Right ventricle myocardium superior (tissue), 1 donor: ENCODE measurements around the gene GCM1. TPM values are rescaled to one million over a fixed set of nuclear protein-coding genes. Genes with fewer than 3 reads are reported as not detected.

Source experiments
- ATAC-seq: fragments of 200-7000 bp; cut with Tn5 transposase; one replicate; pipeline ENCODE4 v1.9.1; 2020; ENCODE audit warnings: mild to moderate bottlenecking; ENCODE audit not compliant: poor library complexity
- DNase-seq: peaks from one replicate; pipeline ENCODE4 v3.0.0-alpha.2; 2020
- intact Hi-C: fragments of 100-400 bp; cut with DNase I; formaldehyde crosslinking; loops from one replicate; pipeline ENCODE4 v1.11.2; 2022
- total RNA-seq: library from RNA; stranded (reverse); fragmentation: NEBNext Ultra II Directional; extraction: Animal tissue kit (Norgen Biotek cat#: 25700); gene quantifications from one replicate; pipeline ENCODE4 v1.2.1, GENCODE V29; 2021
- donor health status: DM: no; HTN: yes; CAD: no; lungs with severe emphysema.

GCM1 gene
- total RNA-seq, 1 donor from 2014 or later = not detected

DNA sequence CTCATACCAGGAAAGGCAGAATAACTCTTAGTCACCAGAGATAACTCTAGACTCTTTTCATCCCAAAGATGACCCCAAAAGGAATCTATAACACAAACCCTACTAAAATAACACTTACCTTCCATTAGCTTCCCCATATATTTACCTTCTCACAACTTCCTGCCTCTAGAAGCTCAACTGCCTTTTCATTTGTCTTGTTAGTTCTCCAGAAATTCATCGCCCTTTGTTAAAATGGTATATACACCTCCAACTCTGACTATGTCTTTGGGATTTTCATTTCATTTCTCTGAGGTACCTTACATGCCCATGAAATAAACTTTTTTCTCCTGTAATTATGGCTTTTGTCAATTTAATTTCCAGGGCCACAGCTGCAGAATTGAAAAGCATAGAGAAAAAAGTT is 33.5 kb downstream of the GCM1 start:
- ATAC-seq (no peak), DNase-seq (no peak)
- intact Hi-C loops = no loop called here

DNA sequence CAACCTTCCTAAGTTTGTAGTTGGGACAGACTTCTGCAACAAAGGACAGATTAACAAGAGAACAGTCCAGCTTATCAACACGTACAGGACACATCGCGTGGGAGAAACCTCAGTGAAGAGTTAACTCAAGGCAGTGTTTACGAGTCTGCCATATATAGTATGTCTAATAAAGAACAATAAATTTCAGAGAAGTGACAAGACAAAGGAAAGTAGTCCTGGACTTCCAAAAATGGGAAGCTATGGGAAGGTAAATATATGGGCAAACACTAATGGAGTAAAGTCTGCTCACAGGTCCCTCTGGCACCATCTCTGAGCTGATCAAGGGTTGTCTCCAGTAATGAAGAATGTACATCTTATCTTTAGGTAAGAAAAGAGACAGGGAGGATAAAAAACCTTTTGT is 34.9 kb downstream of the GCM1 start:
- ATAC-seq = no peak
- intact Hi-C loops = no loop called here
- no peak for DNase-seq

DNA sequence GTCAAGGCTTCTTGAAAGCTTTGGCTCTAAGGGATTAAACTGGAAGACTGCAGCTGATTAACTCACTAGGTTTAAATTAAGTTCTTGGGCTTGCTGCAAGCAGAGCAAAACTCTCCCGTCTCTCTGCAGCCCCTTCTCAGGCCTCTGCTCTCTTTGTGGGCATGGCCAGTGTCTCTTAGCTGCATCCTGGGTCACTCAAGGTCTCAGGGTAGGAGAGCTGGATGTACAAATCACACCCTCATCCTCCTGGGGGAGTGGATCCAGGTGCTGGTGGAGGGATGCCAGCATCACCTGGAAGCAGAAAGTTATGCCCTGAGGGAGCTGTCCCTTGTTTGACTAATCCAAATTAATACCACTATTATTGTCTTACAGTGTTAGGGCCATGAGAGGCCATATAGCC is 35.8 kb downstream of the GCM1 start:
- no peak for DNase-seq
- intact Hi-C loops = no loop called here
- ATAC-seq = no peak

DNA sequence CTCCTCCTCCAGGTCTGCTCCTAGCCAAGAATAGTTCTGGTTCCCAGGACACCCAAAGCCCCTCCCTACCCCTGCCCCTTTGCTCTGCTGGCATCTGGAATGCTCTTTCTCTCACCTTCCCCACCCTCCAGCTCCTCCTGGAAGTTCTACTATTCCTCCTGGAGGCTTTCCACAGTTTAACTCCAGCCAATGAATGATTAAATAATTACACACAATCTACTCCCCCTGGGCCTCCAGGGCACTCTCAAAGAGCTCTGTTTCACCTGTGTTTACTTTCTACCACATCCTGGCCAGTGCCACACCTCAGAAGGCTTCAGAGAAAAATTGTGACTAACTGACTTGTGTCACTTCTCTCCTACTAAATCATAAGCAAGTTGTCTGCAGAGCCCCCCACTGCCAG is 36.2 kb downstream of the GCM1 start:
- DNase-seq = no peak
- no peak for ATAC-seq

DNA sequence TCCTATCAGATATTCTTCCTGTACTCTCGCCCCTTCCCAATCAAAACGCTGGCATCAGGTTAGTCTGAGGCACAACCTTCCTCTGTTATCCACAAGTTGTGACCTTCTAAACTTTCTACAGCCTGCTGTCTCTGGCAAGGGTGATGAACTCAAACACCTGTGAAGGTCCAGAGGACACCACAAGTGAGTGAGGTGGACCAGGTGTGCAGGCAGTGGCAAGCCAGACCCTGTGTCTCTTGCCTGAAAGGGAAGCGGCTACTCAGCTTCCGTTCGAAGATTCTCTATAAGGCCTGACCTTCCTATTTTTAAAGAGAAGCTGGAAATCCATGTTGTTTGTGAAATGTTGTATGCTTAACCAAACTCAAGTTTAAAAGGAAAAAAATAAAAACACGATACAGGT is 36.8 kb downstream of the GCM1 start:
- no peak for DNase-seq
- intact Hi-C loops = no loop called here
- no peak for ATAC-seq

More for the DNA sequence above, 36.2 kb downstream of the GCM1 start:
- intact Hi-C loops = no loop called here

DNA sequence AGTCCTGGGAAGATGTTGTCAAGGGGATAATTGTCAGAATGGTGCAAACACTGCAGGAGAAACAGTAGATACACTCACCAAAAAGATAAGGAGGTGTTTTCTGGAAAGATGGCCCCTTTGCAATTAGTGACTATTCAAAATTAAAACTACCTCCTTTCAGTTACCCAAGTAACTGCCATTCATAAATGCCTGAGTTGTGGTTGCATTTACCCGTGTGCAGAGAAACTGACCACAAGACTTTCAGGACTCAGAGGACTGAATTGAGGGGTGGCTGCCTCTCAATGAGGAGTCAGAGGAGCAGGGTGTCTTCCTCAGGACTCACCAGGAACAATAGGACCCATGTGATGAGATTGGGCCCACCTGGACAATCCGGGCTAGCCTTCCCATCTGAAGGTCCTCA is 39.0 kb downstream of the GCM1 start:
- DNase-seq (no peak), ATAC-seq (no peak)
- intact Hi-C loops = no loop called here

DNA sequence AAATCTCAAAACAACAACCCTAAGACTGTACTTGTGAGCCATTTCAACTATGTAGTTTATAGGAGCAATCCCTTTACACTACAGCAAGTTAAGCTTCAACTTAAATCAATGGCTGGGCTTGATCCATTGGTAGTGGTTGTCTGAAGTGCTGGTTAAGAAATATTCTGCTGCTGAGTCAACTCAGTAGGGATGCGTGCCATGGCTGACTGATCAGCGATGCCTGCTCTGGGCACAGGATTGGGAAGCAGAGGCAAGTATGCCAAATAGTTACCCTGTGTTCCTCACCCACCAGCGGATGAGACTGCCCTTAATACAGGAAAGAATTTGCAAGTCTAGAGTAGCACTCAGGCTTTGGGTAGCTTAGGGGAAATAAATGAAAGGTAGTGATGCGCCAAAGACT is 41.5 kb downstream of the GCM1 start:
- ATAC-seq = no peak
- no peak for DNase-seq
- intact Hi-C loops = no loop called here

DNA sequence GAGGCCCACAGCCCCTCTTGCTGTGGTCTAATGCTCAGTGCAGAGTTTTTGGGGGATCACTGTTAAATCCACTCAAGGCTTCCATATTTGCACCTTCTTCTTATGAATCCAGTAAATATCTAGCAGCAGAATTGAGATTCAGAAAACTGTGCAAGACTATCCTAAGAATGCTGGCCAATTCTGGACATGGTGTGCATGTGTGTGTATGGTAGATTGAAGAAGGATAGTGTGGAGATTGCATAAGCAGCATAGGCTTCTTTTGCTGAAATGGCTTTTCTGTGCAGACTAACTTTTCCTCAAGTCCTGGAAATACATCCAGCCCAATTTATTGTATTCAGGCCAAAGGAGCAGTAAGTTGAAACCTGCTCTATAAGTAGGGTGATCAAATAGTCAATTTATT is 43.7 kb downstream of the GCM1 start:
- intact Hi-C loops = no loop called here

DNA sequence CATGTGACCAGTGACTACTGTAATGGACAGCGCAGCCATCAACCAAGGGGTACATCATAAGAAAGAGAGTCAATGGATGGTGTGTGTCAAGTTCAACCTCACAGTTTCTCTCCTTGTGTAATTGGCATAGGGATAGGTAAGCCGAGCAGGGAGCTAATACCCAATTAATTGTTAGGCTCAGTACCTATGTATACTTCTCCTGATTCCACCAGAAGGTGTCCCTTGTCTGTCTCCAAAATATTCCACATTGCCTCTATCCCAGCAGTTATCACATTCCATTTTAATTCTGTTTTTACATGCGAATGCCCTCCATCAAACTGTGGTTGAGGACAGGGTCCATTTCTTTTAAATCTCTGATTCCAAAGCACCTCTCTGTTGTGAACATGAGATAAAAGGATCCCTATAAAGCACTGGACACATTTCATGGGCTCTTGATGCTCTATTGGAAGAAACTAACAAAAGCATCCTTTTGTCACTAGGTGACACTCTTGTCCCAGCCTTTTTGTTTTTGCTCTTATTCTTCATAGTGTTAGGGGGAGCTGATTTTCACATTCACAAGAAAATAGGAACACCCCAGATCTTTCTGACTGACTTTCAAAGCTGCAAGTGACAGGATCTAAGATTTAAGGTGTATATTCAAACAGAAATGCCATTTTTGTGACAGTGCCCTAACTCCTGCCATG is 44.5 kb downstream of the GCM1 start:
- intact Hi-C loops = no loop called here
- no peak for ATAC-seq
- DNase-seq = no peak

More for the DNA sequence above, 43.7 kb downstream of the GCM1 start:
- no peak for DNase-seq
- no peak for ATAC-seq

DNA sequence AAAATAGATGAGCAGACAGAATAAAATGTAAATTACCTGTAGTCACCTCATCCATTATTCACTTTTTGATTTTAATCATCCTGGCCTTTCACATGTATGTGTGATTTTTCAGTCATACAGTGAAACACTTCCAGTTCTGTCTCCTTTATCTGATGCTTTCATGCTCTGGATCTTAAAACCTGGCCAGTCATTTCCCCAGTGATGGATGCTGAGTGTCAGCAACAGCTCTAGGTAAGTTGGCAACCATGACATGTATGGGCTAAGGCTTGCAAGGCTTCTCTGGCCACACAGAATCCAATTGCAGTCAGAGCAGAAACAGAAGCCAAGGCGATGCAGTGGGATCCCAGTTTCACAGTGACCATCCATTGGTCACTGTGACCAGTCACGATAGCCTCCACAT is 47.6 kb downstream of the GCM1 start:
- intact Hi-C loops = no loop called here
- ATAC-seq = no peak
- DNase-seq = no peak

DNA sequence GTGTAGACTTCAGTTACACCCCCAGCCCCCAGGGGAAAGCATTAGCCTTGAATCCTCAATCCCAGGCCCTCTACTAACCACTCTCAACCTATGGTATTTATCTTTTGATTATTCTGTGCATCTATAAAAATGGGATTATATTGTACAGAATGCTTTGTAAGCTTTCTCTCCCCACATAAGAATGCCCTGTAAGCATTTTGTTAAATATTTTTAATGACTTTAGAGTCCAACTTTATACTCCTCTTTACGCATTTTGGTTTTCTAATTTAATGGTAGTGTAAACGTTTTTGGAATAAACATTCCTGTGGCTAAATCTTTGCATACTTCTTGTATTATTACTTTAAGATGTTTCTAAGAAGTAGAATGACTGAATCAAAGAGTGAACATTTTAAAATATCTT is 48.1 kb downstream of the GCM1 start:
- no peak for ATAC-seq
- no peak for DNase-seq
- intact Hi-C loops = no loop called here

DNA sequence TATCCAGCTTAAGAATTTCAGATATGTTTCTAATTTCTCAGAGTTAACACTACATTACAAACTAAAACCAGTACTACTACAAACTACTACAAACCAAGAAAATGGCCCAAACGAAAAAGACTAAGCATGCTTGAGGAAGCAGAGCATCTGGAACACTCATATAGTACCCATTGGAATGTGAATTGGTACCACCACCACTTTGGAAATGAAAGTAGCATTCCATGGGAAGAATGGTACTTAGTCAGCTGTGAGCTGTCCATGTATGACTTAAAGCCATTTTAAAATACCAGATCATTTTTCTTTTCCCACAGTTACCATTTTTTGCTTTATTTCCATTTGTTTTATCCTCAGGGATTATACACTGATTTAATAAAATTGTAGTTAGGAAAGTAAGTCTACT is 52.9 kb downstream of the GCM1 start:
- ATAC-seq (no peak), DNase-seq (no peak)
- intact Hi-C loops = loop anchor here (10.0 kb wide), 1 partner anchor 81 kb away; no protein-coding TSS in a partner anchor

DNA sequence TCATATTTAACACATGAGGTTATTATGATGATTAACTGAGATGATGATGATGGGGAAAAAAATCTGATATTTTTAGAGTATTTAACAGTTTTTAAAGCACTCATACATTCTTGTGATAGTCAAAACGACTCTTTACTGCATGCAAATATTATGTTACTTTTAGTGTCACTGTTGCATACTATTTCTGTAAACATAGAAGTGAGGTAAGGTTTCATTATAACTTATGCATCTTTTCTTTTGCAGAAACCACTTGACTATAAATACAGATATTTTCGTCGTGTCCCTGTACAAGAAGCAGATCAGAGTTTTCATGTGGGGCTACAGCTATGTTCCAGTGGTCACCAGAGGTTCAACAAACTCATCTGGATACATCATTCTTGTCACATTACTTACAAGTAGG is 53.4 kb downstream of the GCM1 start:
- intact Hi-C loops = loop anchor here (10.0 kb wide), 1 partner anchor 80 kb away; no protein-coding TSS in a partner anchor
- no peak for ATAC-seq

DNA sequence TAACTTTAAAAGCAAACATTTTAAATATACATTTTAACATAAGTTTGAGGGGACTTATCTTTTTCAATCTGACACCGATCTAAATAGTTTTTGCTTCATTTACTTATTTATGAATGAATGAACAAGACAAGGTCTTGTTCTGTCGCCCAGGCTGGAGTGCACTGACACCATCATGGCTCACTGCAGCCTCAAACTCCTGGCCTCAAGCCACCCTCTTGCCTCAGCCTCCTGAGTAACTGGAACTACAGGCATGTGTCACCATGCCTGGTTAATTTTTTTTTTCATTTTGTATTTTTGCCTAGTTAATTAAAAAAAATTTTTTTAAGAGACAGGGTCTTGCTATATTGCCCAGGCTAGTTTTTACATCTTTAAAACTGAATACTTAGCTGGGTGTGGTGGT is 58.1 kb downstream of the GCM1 start:
- intact Hi-C loops = loop anchor here (10.0 kb wide), 1 partner anchor 76 kb away; no protein-coding TSS in a partner anchor
- DNase-seq = no peak
- ATAC-seq = no peak

More for the DNA sequence above, 53.4 kb downstream of the GCM1 start:
- DNase-seq = no peak

DNA sequence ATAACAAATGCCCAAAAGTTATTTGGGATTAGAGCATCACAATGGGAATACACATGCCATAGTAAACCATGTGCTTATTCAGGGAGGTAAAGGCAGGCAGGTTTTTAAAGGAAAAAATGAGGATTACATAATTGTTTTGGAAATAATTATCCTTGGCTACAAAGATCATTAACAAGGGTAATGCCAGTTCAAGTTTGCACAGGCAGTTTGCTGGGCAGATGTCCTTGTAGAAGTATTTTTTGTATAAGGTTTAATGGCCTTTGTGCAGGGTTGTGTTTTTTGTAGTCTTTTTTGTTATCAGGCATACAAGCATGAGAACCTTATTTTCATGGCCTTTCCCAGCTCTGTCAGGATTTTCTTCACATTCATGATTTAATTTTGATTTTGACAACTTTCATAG is 58.7 kb downstream of the GCM1 start:
- ATAC-seq = no peak
- no peak for DNase-seq
- intact Hi-C loops = loop anchor here (10.0 kb wide), 1 partner anchor 75 kb away; no protein-coding TSS in a partner anchor

DNA sequence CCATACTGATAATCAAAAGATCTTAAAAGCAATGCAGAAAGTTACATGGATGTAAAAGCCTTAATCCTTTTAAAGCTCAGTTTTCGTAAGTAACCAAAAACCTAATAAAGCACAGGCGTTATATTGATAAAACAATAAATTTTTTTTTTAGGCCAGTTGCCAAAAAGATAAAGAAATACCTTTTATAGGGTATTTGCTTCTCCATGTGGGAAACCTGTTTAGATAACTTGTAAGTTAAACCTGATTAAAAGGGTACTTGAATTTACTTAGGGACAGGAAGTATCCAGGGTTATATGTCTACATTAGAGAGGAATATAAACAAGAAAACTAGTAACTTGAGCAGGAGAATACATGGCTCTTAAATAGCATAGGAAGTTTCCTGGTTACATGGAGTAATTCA is 62.3 kb downstream of the GCM1 start:
- ATAC-seq (no peak), DNase-seq (no peak)
- intact Hi-C loops = no loop called here

DNA sequence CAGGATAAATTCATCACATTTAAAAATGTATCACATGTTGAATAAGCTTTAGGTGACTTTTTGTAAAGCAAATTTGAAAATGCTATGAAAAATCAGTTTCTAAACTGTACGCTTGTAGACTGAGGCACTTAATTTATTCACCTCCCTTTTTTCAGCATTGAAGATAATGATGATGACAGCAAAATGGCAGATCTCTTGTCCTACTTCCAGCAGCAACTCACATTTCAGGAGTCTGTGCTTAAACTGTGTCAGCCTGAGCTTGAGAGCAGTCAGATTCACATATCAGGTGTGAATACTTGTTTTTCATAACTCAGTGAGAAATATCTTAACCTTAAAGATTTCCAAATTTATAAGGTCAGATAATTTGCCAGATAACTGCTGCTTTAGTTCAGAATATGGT is 67.8 kb downstream of the GCM1 start:
- no peak for DNase-seq
- intact Hi-C loops = no loop called here
- no peak for ATAC-seq
